Activated T-helper 17 cell treated with anti-CD3 and anti-CD28 coated beads, Interleukin-2, amount 50 U/mL, for 72 hours (primary cell): Measurements from ENCODE around the gene RBM20. TPM values are rescaled to one million over a fixed set of nuclear protein-coding genes. Genes with fewer than 3 reads are reported as not detected.

ENCODE experiments used
- ATAC-seq: fragments of 150-1000 bp; cut with Tn5 transposase; replicated peaks from 2 replicates; pipeline ENCODE4 v1.10.0; 2021; ENCODE audit warnings: mild to moderate bottlenecking, moderate library complexity
- H3K27ac Mint-ChIP-seq: one replicate; pipeline ENCODE4 v1.8.0; 2022; ENCODE audit warnings: mixed read lengths
- H3K27me3 Mint-ChIP-seq: one replicate; pipeline ENCODE4 v1.8.0; 2022; ENCODE audit warnings: mixed read lengths
- H3K36me3 Mint-ChIP-seq: one replicate; pipeline ENCODE4 v1.8.0; 2022; ENCODE audit warnings: low read depth, mild to moderate bottlenecking, mixed read lengths
- H3K4me1 Mint-ChIP-seq: one replicate; pipeline ENCODE4 v1.8.0; 2022; ENCODE audit warnings: mixed read lengths
- H3K4me3 Mint-ChIP-seq: one replicate; pipeline ENCODE4 v1.8.0; 2022; ENCODE audit warnings: mild to moderate bottlenecking, mixed read lengths
- H3K9me3 Mint-ChIP-seq: one replicate; pipeline ENCODE4 v1.8.0; 2022; ENCODE audit warnings: mixed read lengths
- total RNA-seq, 2 donors: library from RNA; stranded (reverse); gene quantifications; one replicate each; pipeline ENCODE4 v1.2.3, GENCODE V29; 2022

Gene RBM20
- total RNA-seq, 2 donors from 2014 or later: 0.16 TPM; not detected in 1

DNA sequence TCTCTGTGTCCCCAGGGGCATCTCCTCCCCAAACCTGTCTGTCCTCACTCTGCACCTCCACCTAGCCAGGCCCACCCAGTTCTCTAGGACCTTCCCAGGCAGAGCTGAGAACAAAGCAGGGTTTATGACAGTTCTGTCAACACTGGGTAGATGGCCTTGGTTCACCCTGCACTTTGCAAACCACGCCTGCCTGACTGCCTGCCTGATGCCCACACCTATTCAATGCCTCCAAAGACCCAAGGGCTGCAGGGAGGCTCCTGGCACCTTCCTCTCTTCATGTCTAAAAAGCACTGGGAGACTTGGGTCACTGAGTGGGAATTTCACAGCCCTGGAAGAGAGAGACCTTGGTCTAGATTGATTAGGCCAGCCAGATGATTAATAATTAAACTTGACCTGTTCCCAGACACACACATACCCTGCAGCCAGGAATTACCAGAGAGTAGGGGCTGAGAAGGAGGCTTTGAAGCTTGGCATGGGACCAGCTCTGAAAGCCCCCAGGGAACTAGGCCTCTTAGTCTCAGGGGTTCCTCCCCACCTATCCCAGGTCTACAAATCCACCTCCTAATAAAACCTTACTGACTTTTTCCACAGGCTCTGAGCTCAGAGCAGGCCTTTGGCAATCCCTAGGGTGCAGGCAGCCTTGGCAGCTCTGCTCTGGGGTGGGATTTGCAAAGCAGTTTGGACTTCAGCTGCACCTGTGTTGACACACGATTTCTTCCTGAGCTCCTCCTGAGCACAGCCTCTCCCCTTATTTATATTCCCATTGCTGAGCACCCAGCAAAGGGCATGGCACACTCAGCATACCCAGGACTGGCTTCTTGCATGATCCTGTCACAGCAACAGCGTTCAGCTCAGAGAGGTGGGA lies 201.9 kb downstream of the RBM20 start:
- peak overlapping the region; percentile 66 for H3K27ac Mint-ChIP-seq
- no peaks in the 10 kb centered on the region for H3K36me3 Mint-ChIP-seq
- peaks cover 32% of the 10 kb centered on the region for H3K4me1 Mint-ChIP-seq
- H3K4me3 Mint-ChIP-seq: no peak overlapping the region
- H3K9me3 Mint-ChIP-seq: peaks cover 4% of the 10 kb centered on the region
- ATAC-seq: no peak
- H3K27me3 Mint-ChIP-seq: no peaks in the 10 kb centered on the region

DNA sequence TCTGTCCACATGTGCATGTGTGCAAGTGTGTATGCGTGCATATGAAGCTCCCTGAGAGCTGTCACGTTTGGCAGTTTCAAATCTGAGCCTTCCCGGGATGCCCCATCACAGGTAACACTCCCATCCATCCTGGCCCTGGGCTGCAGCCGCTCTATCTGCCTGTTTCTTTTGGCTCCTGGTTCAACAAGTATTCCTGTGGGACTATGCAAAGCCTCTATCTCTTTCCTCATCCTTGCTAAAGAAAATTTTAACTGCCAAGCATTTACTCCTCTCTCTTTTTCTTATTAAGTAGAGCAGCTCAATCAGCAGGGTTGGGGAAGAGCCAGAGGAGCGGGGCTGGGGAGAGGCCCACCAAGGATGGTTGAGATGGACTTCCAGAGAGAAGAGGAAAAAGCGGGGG lies 203.2 kb downstream of the RBM20 start:
- Mint-ChIP-seq H3K27ac (peak overlapping the region; percentile 29), H3K4me1 (peaks cover 34% of the 10 kb centered on the region), H3K4me3 (no peak overlapping the region), H3K27me3 (no peaks in the 10 kb centered on the region), H3K9me3 (peaks cover 4% of the 10 kb centered on the region), H3K36me3 (no peaks in the 10 kb centered on the region)
- ATAC-seq: no peak

DNA sequence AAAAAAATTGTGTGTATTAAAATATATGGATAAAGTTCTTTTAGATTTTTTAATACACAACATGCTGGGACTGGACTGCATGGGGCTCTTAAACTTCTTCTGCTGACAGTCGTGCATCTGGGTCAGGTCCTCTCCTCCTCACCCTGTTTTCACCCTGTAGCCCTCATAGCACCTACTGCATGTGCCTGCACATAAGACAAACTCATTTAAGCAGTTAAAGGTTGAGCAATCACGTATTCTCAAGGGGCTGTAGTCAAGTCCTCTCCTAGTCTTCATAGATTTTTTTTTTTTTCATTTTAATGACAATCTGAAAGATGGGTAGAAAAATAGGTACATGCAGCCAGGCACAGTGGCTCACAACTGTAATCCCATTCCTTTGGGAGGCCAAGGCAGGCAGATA lies 204.0 kb downstream of the RBM20 start:
- Mint-ChIP-seq H3K9me3 (peaks cover 3% of the 10 kb centered on the region), H3K27ac (no peak overlapping the region), H3K4me3 (no peak overlapping the region), H3K36me3 (no peaks in the 10 kb centered on the region), H3K27me3 (no peaks in the 10 kb centered on the region), H3K4me1 (peaks cover 34% of the 10 kb centered on the region)
- ATAC-seq: no peak

DNA sequence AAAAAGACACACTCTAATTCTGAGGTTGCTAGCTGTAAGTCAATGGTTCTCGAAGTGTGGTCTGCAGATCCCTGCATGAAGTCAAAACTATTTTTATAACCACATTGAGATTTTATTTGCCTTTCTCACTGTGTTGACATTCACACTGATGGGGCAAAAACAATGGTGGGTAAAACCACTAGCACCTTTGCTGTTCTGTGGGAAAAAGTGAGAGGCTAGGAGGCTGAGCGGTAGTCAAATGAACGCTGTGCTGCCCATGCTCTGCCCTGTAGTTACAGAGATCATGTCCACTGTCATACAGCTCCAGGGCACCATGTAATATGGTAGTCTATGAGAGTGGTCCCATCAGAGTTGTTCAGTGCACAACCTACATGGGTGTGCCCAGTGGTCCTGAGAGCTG lies 206.0 kb downstream of the RBM20 start:
- Mint-ChIP-seq H3K27me3 (no peaks in the 10 kb centered on the region), H3K27ac (no peak overlapping the region), H3K4me1 (peaks cover 42% of the 10 kb centered on the region), H3K9me3 (no peaks in the 10 kb centered on the region), H3K36me3 (no peaks in the 10 kb centered on the region), H3K4me3 (no peak overlapping the region)
- no peak for ATAC-seq

DNA sequence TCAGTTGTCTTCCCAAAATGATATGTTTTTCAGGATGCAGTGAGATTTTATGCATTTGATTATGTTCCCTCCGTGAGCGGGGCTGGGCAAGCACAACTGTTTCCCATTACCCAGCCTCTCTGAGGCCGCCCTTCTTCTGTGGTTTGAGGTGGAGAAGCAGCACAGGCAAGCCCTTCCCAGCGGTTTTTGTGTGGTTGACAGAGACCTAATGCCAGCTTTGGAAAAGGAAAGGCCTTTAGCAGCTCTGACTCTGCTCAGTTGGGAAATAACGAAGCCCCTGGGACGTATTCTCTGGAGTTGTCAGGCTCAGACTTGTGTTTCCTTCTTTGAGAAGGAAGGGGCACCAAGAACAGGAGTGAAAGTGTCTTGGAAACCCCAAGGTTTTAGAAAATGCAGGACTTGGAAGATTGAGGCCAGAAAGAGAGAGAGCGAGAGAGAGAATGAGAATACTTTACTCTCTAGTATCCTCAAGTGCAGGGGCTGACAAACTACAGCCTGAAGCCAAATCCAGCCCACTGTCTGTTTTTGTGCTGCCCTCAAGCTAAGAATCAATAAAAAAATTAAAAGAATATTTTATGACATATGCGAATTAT lies 207.0 kb downstream of the RBM20 start:
- H3K4me1 Mint-ChIP-seq: peaks cover 42% of the 10 kb centered on the region
- no peak for ATAC-seq
- H3K27me3 Mint-ChIP-seq: no peaks in the 10 kb centered on the region
- H3K4me3 Mint-ChIP-seq: peak overlapping the region; percentile 48
- H3K27ac Mint-ChIP-seq: peak overlapping the region; percentile 13
- H3K9me3 Mint-ChIP-seq: no peaks in the 10 kb centered on the region
- no peaks in the 10 kb centered on the region for H3K36me3 Mint-ChIP-seq

DNA sequence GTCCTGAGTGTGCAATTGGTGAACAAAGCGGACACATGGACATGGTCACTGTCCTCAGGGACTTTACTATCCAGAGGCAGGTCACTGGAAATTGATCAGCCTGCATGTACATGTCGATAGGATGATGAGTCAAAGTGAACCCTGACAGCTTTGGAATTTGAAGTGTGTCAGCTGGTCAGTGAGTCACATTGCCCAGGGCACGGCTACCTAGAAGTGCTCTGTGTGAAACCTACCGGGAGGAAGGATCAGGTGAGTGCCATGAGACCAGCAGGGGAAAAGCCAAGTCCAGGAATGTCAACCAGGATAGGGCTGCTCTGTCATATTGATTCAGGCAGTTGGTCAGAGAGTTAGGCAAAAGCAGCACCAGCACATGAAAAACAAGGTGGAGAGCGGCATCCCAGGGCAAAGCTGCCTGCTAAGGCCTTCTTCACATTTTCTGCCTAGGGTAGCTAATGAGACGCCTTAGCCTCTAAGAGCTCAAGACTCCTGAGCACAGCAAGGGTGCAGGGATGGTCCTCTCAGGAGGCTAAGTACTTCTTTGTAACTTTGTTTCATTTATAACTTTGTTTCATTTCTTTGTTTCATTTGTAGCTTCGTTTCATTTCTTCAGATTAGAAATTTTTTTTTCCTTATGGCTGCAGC lies 208.2 kb downstream of the RBM20 start:
- peak; percentile 95 for ATAC-seq
- H3K4me3 Mint-ChIP-seq: peak overlapping the region; percentile 73
- H3K4me1 Mint-ChIP-seq: peaks cover 42% of the 10 kb centered on the region
- no peaks in the 10 kb centered on the region for H3K36me3 Mint-ChIP-seq
- no peaks in the 10 kb centered on the region for H3K27me3 Mint-ChIP-seq
- no peaks in the 10 kb centered on the region for H3K9me3 Mint-ChIP-seq
- H3K27ac Mint-ChIP-seq: peak overlapping the region; percentile 73

DNA sequence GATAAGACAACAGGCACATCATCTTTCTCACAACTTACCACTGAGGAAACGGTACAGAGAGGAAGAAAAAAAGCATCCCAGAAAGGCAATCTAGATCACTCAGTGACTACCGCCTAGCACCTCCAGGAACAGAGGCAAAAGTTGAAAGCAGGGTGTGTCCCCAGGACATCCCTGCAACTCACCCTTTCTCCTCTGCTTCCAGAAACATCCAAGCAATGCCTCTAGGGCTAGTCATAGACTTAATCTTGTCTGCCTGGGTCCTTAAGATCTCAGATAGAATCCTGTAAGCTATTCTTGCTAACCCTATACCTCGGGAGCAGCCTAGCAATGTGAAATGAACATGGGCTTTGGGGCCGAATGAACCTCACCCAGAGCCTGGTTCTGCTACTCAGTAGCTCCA lies 208.8 kb downstream of the RBM20 start:
- Mint-ChIP-seq H3K4me1 (peaks cover 45% of the 10 kb centered on the region), H3K27ac (peak overlapping the region; percentile 73), H3K36me3 (no peaks in the 10 kb centered on the region), H3K4me3 (peak overlapping the region; percentile 73), H3K9me3 (no peaks in the 10 kb centered on the region), H3K27me3 (no peaks in the 10 kb centered on the region)
- ATAC-seq: peak; percentile 33

DNA sequence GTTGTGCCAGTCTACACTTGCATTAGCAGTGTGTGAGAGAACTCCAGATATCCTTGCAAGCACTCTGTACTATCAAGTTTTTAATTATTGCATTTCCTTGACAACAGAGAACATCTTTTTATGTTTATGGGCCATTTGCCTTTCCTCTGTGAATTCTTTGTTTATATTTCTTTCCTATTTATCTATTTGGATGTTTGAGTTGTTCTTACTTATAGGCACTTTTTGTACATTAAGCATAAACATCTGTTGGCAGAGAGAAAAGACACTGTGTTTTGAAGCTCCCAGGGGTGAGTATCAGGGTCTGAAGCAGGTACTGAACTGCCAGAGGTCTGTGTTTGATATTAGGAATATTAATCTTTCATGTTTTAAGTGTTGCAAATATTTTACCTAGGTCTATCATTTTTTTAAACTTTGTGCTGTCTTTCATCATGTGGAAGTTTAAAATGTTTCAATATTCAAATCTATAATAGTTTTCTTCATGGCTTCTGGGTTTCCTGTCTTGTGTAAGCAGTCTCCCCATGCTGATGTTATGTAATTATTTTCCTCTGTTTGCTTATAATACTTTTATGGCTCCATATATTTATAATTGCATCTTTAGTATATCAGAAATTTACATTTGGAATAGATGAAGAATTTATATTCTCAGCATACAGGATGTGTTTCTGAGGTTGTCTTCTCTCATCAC lies 209.9 kb downstream of the RBM20 start:
- Mint-ChIP-seq H3K4me1 (peaks cover 48% of the 10 kb centered on the region), H3K36me3 (no peaks in the 10 kb centered on the region), H3K4me3 (peak overlapping the region; percentile 73), H3K27me3 (no peaks in the 10 kb centered on the region), H3K9me3 (peaks cover 4% of the 10 kb centered on the region), H3K27ac (peak overlapping the region; percentile 73)
- no peak for ATAC-seq

DNA sequence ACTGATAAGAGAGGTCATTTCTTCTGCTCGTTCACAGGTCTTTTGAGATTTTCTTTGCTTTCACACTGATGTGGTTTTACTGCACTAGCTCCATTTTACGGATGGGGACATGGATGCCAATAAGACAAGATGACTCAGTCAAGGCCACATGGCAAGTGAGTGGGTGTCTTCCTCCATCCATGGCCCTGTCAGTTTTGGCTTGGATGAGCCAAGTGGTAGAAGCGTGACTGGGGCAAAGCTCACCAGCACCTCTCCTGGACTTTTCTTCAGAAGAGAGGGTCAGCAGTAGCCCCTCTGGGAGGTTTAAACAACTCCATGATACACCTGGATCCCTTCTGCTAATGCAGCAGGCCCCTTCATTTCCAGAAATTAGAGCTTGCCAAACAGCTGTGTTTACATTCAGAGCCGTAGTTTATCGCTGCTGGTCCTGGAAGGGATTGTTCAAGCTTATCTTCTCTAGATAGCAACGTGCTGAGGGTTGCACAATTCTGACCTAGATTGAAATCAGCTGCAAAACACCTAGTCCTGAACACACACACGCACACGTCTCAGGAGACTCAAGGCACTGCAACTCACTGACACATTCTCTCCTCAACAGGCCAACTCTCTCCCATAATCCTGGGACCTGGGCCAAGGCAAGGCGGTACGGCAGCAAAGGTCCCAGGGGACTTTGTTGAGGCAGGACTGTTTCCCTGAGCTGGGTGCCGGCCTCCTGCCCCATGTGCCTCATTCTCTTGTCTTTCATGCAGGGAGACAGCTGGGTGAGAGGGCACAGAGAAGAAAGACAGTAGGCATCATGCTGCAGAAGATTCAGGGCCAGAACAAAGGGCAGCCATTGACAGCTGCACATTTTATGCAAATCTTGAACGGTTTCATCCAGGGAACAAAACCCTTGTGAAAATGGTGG lies 213.4 kb downstream of the RBM20 start:
- peaks cover 4% of the 10 kb centered on the region for H3K9me3 Mint-ChIP-seq
- H3K27me3 Mint-ChIP-seq: no peaks in the 10 kb centered on the region
- H3K36me3 Mint-ChIP-seq: no peaks in the 10 kb centered on the region
- H3K27ac Mint-ChIP-seq: peak overlapping the region; percentile 75
- peaks cover 53% of the 10 kb centered on the region for H3K4me1 Mint-ChIP-seq
- H3K4me3 Mint-ChIP-seq: peak overlapping the region; percentile 67
- ATAC-seq: peak; percentile 61

DNA sequence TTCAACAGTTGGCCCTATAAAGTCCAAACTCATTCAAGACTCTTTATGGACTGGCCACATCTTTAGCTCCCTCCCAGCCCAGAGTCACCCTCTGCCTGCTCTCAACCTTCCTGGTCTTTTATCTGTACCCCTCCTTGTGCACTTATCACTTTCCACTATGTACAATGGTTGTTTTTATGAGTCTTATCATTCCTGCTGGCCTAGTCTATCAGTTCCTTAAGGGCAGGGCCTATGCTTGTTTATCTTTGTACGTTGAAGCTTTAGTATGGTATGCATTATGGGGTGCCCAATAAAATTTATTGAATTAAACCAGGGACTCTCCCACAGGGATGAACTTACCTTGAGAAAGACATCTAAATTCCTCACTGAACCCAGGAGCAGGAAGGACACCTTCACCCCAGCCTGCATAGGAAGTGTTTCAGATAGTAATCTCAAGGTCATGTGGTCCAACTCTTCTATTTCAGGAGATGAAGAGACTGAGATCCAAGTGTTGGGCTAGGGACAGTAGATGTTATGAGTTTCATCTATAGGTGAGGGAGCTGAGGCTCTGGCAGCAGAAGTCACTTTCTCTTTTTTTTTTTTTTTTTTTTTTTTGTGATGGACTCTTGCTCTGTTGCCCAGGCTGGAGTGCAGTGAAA lies 214.3 kb downstream of the RBM20 start:
- H3K27me3 Mint-ChIP-seq: no peaks in the 10 kb centered on the region
- H3K4me1 Mint-ChIP-seq: peaks cover 52% of the 10 kb centered on the region
- H3K27ac Mint-ChIP-seq: peak overlapping the region; percentile 75
- peaks cover 4% of the 10 kb centered on the region for H3K9me3 Mint-ChIP-seq
- H3K36me3 Mint-ChIP-seq: no peaks in the 10 kb centered on the region
- peak overlapping the region; percentile 67 for H3K4me3 Mint-ChIP-seq
- ATAC-seq: no peak

DNA sequence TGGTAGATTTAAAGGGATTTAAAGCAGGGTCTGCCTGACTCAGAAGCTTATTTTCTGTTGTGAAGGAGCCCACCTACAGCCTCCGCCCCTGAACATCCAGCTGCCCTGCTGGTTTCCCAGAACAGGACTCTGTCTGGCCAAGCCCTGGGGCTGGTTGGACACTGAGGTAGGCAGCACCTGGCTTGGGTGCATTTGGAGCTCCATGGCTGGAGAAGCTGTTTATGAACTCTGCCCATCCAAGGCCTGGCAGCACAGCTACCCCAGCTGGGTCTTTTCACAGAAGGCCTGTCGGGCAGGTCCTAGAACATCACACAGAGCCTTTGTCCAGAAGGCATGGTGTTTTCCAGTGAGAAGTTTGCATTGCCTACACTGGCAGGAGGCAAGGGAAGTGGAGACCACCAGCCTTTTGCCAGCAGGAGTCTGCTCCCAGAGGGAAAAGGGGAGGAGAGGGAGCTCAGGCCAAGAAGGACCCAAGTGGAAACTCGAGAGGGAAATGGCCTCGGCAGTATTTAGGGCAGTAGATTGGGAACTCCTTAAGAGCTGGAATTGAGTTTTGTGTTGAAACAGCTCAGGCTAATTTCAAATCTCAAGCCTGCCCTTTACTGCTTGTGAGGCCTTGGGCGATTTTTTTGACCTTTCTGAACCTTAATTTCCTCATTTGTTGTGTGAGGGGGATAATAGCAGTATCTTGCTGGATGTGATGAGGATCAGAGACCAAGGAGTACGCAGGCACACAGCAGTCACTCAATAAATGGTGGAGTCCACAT lies 215.3 kb downstream of the RBM20 start:
- H3K36me3 Mint-ChIP-seq: no peaks in the 10 kb centered on the region
- H3K9me3 Mint-ChIP-seq: peaks cover 4% of the 10 kb centered on the region
- peak overlapping the region; percentile 97 for H3K27ac Mint-ChIP-seq
- no peak for ATAC-seq
- peak overlapping the region; percentile 90 for H3K4me3 Mint-ChIP-seq
- H3K4me1 Mint-ChIP-seq: peaks cover 52% of the 10 kb centered on the region
- no peaks in the 10 kb centered on the region for H3K27me3 Mint-ChIP-seq

DNA sequence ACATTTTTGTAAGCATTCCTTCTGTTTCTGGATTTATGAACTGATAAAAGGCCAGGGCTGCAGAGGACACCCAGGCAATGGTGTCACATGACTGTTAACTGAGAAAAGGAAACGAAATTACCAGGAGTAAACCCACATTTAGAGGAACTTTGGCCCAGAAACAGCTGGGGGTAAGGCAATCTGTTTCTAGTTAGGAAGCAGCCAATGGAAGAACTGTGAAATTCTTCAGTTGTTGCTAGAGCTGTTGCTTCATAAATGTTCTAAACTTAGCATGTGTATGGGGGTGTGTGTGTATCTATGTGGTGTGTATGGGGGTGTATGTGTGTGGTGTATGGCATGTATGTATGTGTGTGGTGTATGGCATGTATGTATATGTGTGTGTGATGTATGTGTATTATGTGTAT lies 215.8 kb downstream of the RBM20 start:
- Mint-ChIP-seq H3K9me3 (peaks cover 4% of the 10 kb centered on the region), H3K27me3 (no peaks in the 10 kb centered on the region), H3K4me1 (peaks cover 57% of the 10 kb centered on the region), H3K4me3 (peak overlapping the region; percentile 90), H3K27ac (peak overlapping the region; percentile 97), H3K36me3 (no peaks in the 10 kb centered on the region)
- ATAC-seq: no peak
